Adrenal gland (tissue), 12 donors: Measurements from ENCODE around the gene PRKACB. TPM values are rescaled to one million over a fixed set of nuclear protein-coding genes. Genes with fewer than 3 reads are reported as not detected.

Source experiments
- DNase-seq, 7 donors: peaks; one replicate each; pipeline ENCODE4 v3.0.0-alpha.2; 2019 to 2020
- H3K27ac ChIP-seq, 5 donors: fragments of 200-600 bp; sonication (generic) in 4 of 5; 1 replicate in 3 of 5; 2 replicates in 2 of 5; pipeline versions ENCODE4 v1.5.1 to v1.8.0; 2016 to 2020; ENCODE audit warnings: mild to moderate bottlenecking in 1 of 5
- H3K27me3 ChIP-seq: fragments of 200-600 bp; 2 replicates; pipeline ENCODE4 v1.8.0; 2021
- H3K36me3 ChIP-seq, 2 donors: fragments of 200-600 bp; replicated peaks in 1 of 2; 1 replicate in 1 of 2; 2 replicates in 1 of 2; pipeline versions ENCODE4 v1.5.1 to v1.8.0; 2018 to 2022
- H3K4me1 ChIP-seq, 2 donors: fragments of 200-600 bp; replicated peaks in 1 of 2; 1 replicate in 1 of 2; 2 replicates in 1 of 2; pipeline versions ENCODE4 v1.5.1 to v1.8.0; 2018 to 2021
- H3K4me3 ChIP-seq, 4 donors: fragments of 200-600 bp; sonication (generic) in 3 of 4; one replicate each; pipeline ENCODE4 v1.5.1; 2016 to 2018
- H3K9me3 ChIP-seq, 3 donors: fragments of 200-600 bp; sonication (generic) in 1 of 3; replicated peaks in 1 of 3; 1 replicate in 2 of 3; 2 replicates in 1 of 3; pipeline versions ENCODE4 v1.5.1 to v1.8.0; 2016 to 2021
- POLR2A ChIP-seq, 2 donors: fragments of 450-650 bp; IDR thresholded peaks; one replicate each; pipeline ENCODE4 v1.6.1; 2017; ENCODE audit warnings: antibody characterized with exemption in 2 of 2, mild to moderate bottlenecking in 2 of 2, moderate library complexity in 1 of 2
- WGBS, 4 donors: extraction: QIAGEN DNeasy Blood & Tissue Kit in 2 of 4; methylation state at CpG; one replicate each; pipeline versions ENCODE4 v1.1.5 to v1.1.7; 2013 to 2017; 5-methylcytosine and 5-hydroxymethylcytosine counted together
- intact Hi-C, 2 donors: fragments of 100-400 bp; cut with DNase I; formaldehyde crosslinking; loops; one replicate each; pipeline versions ENCODE4 v1.14.1 to v1.15.0; 2022 to 2023
- polyA plus RNA-seq, 3 donors: library from polyadenylated mRNA; stranded (reverse); fragments of 200-250 nt in 2 of 3; fragments of 350-450 nt in 1 of 3; fragmentation: Illumina TruSeq in 1 of 3; extraction: RNeasy Lipid Tissue Mini Kit (QIAGEN cat#74804) in 1 of 3; gene quantifications; one replicate each; pipeline ENCODE4 v1.2.3, GENCODE V29; 2013 to 2014
- total RNA-seq, 9 donors: library from RNA; depleted of rRNA in 4 of 9; stranded (reverse); fragments of >200 nt in 4 of 9; fragments of 120-200 nt in 1 of 9; fragmentation: NEBNext Ultra II Directional in 1 of 9; extraction: Animal tissue kit (Norgen Biotek cat#: 25700) in 1 of 9; gene quantifications; one replicate each; pipeline versions ENCODE4 v1.1.0 to v1.2.4, GENCODE V29; 2013 to 2023
- TF ChIP-seq, protein P1 (sequence below), 6 experiments: fragments of 450-650 bp in 4 of 6; fragments of 200-600 bp in 2 of 6; sonication (generic) in 1 of 6; IDR thresholded peaks; 1 replicate in 5 of 6; 2 replicates in 1 of 6; pipeline versions ENCODE4 v1.5.1 to v1.8.0; 2016 to 2021; ENCODE audit warnings: antibody characterized with exemption in 6 of 6, mild to moderate bottlenecking in 2 of 6, moderate library complexity in 1 of 6
- donor health status: healthy with polysubstance abuse.
- donor health status: Bipolar disorder and iron deficiency.
- donor health status: DM: yes; HTN: yes; CAD: no.
- donor health status: DM: no; HTN: no; CAD: no.
- donor health status: DM: no; HTN: no; CAD: no.
- donor health status: DM: yes; HTN: yes; CAD: no.

The PRKACB gene
- total and polyA plus RNA-seq, 12 donors: 7.7 to 79.8 (median 25.5) TPM

DNA sequence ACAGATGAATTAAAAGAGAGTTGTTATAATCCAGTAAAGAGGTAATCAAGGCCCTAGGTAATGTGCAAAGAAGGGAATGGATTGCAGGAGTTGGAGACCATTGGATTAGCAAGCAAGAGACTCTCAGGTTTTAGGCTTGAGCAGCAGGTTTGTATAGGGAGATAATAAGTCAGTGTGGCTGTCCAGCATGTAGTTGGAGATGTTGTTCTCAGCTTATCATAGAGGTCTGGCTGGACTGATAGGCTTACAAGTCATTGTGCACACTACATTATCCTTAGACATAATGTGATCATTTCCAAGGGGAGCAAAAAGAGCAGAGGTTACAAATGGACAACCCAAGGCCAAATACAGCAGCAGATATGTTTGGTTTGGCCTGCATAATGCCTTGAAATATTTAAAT is 111.5 kb downstream of the PRKACB start:
- no peak for TF ChIP-seq POLR2A (IDR thresholded peaks at IDR 0.05)
- TF ChIP-seq, protein P1, sequence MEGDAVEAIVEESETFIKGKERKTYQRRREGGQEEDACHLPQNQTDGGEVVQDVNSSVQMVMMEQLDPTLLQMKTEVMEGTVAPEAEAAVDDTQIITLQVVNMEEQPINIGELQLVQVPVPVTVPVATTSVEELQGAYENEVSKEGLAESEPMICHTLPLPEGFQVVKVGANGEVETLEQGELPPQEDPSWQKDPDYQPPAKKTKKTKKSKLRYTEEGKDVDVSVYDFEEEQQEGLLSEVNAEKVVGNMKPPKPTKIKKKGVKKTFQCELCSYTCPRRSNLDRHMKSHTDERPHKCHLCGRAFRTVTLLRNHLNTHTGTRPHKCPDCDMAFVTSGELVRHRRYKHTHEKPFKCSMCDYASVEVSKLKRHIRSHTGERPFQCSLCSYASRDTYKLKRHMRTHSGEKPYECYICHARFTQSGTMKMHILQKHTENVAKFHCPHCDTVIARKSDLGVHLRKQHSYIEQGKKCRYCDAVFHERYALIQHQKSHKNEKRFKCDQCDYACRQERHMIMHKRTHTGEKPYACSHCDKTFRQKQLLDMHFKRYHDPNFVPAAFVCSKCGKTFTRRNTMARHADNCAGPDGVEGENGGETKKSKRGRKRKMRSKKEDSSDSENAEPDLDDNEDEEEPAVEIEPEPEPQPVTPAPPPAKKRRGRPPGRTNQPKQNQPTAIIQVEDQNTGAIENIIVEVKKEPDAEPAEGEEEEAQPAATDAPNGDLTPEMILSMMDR (IDR thresholded peaks at IDR 0.05): no peak
- H3K9me3 ChIP-seq: no peaks in the 10 kb centered on the region
- intact Hi-C loops: no loop called here

DNA sequence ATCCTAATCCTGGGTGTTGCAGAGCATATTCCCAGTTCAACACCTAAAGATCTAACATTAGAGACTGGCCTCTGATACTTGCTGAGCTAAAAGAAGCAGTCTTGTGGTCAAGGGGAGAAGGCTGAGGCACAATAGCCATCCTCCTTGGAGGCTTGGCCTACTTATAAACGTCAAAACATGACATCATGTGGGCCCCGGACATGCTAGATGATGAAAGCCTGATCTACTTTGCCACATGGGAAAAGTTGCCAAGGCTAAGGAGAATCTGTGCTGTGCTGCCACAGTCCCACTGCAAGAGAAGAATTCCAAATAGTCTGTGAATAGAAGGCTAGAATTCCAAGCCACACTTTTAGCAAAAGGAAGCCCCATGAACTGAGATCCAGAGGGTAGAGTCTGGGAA is 113.5 kb downstream of the PRKACB start:
- peaks cover 0 to 3% of the 10 kb centered on the region in 2 donors for H3K4me1 ChIP-seq
- no peaks in the 10 kb centered on the region for H3K9me3 ChIP-seq
- intact Hi-C loops: no loop called here
- TF ChIP-seq, protein P1 (IDR thresholded peaks at IDR 0.05): no peak
- no peak for TF ChIP-seq POLR2A (IDR thresholded peaks at IDR 0.05)
- no peak for DNase-seq
- no peaks in the 10 kb centered on the region for H3K27me3 ChIP-seq
- WGBS, 4 donors: 45 to 75% (median 73%) methylated on average over 2 of the region's 2 CpGs
- no peaks in the 10 kb centered on the region for H3K36me3 ChIP-seq
- H3K4me3 ChIP-seq: no peak overlapping the region
- H3K27ac ChIP-seq: no peak overlapping the region

More for the DNA sequence above, 111.5 kb downstream of the PRKACB start:
- H3K27ac ChIP-seq: no peak overlapping the region
- H3K4me3 ChIP-seq: no peak overlapping the region
- H3K36me3 ChIP-seq: no peaks in the 10 kb centered on the region
- H3K4me1 ChIP-seq: peaks cover 0 to 3% of the 10 kb centered on the region in 2 donors
- no peaks in the 10 kb centered on the region for H3K27me3 ChIP-seq
- DNase-seq: no peak

DNA sequence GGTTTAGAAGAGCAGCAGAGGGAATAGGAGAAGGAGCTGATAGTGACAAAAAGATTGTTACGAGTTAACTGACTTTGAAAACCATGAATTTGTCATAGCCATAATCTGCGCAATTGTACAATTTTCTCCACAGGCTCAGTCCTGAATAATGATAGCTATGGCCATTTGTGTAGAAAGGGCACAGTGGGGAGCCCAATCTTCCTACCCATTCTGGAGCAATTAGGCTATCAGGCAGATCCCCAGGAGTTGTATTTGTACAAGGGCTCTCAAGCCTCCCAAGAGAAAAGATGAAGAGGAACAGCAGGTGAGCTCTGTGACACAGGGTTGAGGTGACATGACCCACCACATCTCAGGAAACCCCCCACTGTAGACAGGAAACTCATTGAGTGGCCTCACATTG is 115.3 kb downstream of the PRKACB start:
- TF ChIP-seq, protein P1 (IDR thresholded peaks at IDR 0.05): no peak
- no peak for TF ChIP-seq POLR2A (IDR thresholded peaks at IDR 0.05)
- Histone ChIP-seq H3K4me3 (no peak overlapping the region), H3K27ac (no peak overlapping the region), H3K9me3 (no peaks in the 10 kb centered on the region), H3K4me1 (no peaks in the 10 kb centered on the region), H3K36me3 (no peaks in the 10 kb centered on the region), H3K27me3 (no peaks in the 10 kb centered on the region)
- WGBS, 4 donors: 96 to 100% (median 97%) methylated on average over 2 of the region's 2 CpGs
- intact Hi-C loops: no loop called here
- no peak for DNase-seq

DNA sequence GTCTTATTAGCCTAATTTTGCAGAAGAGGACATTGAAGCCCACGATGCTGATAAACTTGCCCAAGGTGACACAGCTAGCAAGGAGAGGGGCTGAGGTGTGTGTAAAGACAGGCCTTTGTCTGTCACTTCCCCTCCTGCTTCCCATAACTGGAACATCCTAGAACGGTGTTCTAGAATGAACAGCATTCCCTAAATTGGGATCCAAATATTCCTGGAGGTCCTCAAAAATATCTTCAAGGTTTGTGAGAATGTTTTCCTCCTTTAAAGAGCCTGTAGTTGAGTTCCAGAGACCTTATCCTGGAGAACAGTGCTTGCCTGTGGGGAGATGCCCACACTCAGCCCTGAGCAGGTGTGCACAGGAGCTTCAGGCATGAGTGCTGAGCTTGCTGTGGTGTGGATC is 115.9 kb downstream of the PRKACB start:
- no peak for DNase-seq
- Histone ChIP-seq H3K4me3 (no peak overlapping the region), H3K36me3 (no peaks in the 10 kb centered on the region), H3K9me3 (no peaks in the 10 kb centered on the region), H3K4me1 (no peaks in the 10 kb centered on the region), H3K27me3 (no peaks in the 10 kb centered on the region), H3K27ac (no peak overlapping the region)
- WGBS, 4 donors: 91 to 96% (median 94%) methylated on average over 2 of the region's 2 CpGs
- intact Hi-C loops: no loop called here
- TF ChIP-seq POLR2A (IDR thresholded peaks at IDR 0.05): no peak
- TF ChIP-seq, protein P1 (IDR thresholded peaks at IDR 0.05): no peak
